HG03521 (cell line): ENCODE measurements around the gene KRTAP4-7.
"Not testable (repeated sequence)": the region's sequence is repeated elsewhere in the genome, so short reads cannot be mapped to it uniquely, and the experiment has no call there.

ENCODE experiments used
- ATAC-seq: cut with Tn5 transposase; IDR thresholded peaks from one replicate; pipeline ENCODE4 v1.9.1; 2021; ENCODE audit warnings: mild to moderate bottlenecking, moderate library complexity; ENCODE audit not compliant: unreplicated experiment

Gene KRTAP4-7

DNA sequence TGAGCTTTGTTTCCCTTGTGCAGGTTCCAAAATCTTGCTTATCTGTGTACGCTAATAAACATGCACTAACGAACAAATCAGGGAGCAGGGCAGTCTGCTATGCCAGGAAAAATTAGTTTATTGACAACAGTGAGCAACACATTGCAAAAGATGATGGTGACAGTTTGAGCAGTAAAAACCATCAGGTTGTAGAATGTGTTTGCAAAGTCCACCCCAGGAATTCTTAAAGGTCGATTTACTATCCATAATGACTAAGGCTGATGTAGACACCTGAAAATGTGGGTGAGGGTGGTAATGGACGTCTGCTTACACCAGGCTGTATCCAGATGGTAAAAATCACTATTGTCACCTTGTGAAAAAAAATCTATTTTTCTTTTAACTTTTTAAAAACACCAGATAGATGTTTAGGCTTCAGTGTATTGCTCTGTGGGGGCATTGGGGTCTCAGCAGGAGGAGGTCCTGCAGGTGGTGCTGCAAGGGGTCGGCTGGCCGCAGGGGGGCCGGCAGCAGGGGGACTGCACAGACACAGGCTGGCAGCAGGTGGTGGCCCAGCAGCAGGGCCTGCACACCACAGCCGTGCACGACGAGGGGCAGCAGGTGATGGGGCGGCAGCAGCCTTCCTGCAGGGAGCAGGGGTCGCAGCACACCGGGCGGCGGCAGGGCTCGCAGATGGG, 18.8 kb upstream of the KRTAP4-7 start:
- not testable (repeated sequence) for ATAC-seq

DNA sequence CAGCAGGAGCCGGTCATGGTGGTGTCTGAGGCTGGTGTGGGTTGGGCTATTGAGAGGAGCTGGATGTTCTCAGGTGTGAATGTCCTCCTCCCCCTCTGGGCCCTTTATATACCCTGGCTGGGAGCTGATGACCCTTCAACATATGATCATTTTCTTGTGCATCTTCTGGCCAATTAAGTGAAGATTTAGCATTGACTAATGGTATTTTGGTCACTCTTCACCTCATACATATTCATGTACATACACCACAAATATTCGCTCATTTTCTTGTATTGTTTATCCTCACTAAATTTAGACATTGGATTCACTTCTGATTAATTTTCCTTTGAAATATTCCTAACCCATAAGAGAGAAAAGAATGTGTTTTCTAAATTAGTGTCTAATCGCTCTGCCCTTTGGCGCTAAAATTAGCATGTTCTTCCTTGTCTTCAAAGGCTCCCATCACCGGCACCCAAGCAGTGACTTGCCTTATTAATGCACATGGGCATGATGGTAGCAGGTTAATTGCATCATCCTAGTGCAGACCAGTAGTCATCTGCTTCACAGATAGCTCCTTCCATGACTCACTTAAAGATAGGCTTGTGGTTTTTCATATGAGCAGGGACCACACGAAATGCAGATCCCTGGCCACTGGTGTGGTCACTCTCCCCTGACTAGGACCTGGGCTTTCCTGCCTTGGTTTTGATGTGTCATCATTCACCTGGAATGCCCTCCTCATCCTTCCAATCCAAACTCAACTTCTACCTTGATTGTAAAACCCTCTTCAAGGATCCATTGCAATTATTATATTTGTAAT, 17.9 kb upstream of the KRTAP4-7 start, which contains the start of gene KRTAP2-4:
TSS of gene KRTAP2-4 (minus strand) at position 51 of the 796 bp plus-strand sequence. CDS start at position 17, 34 bp downstream.
- no peak for ATAC-seq

DNA sequence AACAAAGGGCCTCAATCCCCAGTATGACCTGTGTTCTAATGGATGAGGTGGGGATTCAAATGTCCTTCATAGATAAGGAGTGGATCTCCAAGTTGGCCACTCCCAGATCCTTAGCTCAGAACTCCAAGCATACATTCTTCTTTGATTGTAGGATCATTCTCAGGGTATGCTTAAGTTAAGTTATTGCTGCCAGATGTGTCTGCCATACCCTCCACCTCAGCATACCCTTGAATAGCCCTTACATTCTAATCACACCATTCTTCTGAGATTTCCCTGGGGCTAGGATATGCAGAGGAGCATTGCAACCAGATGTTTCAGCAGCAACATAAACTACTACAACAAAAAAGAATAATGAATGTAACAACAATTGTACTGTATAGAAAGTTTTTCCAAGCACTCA, 16.7 kb upstream of the KRTAP4-7 start:
- ATAC-seq: no peak

DNA sequence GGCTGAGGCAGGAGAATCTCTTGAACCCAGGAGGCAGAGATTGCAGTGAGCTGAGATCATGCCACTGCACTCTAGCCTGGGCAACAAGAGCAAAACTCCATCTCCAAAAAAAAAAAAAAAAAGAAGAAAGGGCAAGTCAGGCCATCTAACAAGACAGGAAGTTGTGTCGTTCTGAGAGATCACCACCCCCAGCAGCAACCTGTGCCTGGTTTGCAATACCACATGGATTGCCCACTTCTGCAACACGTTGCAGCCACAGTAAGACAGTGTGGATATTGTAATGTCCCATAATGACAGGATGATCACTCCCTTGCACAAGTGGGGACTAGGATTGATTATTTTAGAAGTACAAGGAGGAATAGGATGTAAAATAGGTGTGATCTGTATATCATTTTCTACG, 14.9 kb upstream of the KRTAP4-7 start:
- ATAC-seq: no peak

DNA sequence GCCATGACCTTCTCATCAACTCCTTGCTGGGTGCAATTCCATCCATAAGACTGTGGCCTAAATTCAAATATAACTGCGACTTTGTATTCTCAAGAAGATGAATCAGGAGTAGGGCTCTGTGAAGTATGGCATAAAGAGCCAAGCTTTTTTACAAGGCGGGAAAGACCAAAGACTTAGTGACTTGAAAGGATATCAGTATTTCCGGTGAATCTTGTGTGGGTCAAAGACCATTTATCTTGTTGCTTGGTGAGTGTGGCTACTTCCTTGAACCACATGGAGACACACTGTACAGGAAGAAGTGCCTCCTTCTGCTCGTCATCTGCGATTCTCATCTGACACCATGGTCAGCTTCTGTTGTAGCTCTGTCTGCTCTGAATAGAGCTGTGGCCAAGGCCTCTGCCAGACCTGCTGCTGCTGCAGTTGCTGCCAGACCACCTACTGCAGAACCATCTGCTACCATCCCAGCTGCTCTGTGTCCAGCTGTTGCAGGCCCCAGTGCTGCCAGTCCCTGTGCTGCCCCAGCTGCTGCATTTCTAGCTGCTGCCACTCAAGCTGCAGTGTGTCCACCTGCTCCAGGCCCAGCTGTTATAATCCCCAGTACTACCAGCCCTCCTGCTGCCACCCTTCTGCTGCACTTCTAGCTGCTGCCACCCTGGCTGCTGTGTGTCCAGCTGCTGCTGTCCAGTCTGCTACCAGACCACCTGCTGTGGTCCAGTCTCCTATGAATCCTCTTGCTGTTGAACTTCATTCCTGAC, 12.2 kb upstream of the KRTAP4-7 start:
- no peak for ATAC-seq

DNA sequence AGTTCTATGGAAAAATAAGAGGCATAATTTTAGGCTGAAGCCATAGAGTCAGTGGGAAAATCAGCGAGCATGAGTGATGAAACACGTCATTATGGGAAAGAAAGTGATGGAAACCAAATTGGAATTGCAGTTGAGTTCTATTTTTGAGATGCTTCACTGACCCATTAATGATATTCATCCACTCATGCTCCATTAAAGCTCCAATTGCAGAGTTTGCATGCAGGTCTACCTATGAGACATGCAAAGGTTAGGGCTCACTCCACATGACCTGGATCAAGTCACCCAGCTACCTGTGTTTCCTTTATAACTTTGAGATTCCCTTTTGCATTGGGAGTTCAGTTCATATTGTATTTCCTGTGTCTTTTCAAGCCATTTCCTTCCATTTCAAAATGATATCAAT, 10.3 kb upstream of the KRTAP4-7 start:
- ATAC-seq: no peak

DNA sequence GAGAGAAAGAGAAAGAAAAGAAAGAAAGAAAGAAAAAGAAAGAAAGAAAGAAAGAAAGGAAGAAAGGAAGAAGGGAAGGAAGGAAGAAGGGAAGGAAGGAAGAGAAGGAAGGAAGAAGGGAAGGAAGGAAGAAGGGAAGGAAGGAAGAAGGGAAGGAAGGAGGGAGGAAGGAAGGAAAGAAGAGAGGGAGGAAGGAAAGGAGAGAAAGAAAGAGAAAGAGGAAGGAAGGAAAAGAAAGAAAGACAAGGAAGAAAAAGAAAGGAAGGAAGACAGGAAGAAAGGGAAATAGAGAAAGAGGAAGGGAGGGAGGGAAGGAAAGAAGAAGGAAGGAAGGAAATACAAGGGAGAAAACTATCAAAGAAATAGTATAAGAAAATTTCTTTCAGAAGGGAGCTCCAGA, 7.2 kb upstream of the KRTAP4-7 start:
- no peak for ATAC-seq

DNA sequence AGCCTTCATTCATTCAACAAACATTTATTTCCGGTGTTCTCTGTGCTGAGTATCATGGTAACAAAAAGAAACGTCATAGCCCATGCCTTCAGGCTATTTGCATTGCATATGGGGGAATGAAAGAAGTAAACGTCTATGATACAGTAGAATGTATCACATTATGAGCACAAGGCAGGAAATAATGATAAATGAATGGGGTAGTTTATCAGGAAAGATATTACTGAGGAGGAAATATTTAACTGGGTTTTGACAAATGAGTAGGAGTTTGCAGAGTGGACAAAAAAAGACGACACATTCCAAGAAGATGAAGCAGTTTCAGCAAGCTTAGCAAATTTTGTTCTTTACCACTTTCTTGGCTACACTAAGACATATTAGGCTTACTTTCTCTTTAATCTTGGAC, 1.3 kb upstream of the KRTAP4-7 start:
- no peak for ATAC-seq

DNA sequence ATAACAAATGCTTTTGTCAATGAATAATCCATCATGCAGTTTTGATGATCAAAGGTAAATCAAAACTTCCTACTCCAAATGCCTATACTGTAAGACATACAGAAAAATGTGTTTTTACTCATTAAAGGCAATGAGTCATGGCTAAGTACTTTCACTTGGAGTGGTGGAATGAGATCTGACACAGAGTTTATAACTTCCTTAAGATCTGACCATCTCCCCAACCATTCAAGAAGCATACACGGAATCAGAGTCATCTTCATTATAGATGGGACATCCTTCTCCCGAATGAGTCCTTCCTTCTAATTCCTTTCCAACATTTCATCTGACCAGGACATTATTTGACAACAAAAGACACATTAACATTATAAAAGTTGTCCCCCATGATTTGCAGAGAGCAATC, 523 bp upstream of the KRTAP4-7 start:
- ATAC-seq: not testable (repeated sequence)

DNA sequence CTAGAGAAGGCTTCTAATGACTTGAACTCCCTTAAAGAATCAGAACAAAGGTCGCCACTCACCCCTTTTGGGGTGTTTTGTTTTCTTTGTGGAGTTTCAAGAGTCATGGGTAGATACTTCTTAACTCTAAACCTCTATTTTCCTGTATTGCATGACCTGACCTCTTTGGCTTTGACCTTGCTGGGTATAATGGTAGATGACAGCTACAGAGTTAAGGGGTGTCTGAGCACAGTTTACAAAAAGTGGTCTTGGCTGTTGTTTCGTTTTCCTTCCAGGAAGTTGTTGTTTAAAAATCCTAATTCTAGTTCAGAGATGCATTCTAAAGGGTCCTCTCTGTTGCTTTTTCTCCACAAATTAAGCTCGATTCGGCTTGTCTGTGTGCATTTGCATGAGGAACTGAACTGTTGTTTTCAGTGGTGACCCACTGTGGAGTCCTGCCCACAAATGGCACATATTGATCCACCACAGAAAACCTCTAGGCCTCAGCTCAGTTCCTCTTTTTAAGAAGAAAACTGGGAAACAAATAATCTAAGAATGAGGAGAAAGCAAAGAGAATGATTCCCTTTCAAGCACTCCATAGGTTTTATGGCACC, 4.9 kb downstream of the KRTAP4-7 start:
- ATAC-seq: not testable (repeated sequence)

DNA sequence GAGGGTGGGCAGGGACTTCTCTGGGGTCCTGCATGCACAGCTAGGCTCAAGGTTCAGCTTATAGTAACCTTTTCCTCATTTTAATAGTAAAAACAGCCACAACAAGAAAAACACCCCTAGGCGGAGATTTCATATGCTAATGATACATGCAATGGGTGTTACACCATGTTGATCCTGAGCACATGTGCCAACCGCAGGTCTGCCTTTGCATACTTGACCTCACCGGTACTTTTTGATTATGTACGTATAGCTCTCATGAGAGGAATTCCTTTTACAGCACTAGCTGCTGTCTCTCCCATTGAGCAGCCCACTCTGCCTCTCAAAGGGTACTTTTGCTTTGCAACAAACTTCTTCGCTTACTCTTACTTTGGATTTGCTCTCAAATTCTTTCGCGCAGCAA, 12.1 kb downstream of the KRTAP4-7 start:
- ATAC-seq: no peak

DNA sequence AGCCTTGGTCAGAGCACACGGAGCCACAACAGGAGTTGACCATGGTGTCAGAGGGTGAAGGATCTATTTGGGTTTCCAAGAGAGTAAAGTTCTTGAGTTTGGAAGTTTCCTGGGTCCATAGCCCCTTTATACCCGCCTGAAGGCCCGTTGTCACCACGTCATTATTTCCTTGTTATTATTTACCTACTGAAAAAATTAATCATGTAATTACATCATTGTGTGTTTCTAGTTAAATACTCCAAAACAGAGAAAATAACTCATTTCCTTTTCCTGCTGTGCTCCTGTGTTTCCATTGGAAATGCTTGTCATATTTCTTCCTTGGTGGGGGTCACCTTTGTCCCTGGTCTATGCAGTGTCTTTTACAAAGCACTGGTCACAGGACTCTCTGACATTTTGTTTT, 14.1 kb downstream of the KRTAP4-7 start, which contains the start of gene KRTAP4-8:
TSS of gene KRTAP4-8 (minus strand) at position 101 of the 400 bp plus-strand sequence. CDS start at position 43, 58 bp downstream.
- ATAC-seq: no peak

DNA sequence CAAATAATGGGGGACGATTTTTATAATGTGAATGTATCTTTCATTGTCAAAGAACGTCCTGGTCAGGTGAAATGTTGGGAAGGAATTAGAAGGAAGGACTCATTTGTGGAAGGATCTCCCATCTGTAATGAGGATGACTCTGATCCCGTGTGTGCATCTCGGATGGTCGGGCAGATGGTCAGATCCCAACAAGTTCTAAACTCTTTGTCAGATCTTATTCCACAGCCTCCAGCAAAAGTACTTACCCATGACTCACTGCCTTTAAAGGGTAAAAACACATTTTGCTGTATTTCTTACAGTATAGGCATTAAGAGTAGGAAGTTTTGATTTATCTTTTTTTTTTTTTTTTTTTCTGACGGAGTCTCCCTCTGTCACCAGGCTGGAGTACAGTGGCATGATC, 14.5 kb downstream of the KRTAP4-7 start:
- ATAC-seq: no peak

DNA sequence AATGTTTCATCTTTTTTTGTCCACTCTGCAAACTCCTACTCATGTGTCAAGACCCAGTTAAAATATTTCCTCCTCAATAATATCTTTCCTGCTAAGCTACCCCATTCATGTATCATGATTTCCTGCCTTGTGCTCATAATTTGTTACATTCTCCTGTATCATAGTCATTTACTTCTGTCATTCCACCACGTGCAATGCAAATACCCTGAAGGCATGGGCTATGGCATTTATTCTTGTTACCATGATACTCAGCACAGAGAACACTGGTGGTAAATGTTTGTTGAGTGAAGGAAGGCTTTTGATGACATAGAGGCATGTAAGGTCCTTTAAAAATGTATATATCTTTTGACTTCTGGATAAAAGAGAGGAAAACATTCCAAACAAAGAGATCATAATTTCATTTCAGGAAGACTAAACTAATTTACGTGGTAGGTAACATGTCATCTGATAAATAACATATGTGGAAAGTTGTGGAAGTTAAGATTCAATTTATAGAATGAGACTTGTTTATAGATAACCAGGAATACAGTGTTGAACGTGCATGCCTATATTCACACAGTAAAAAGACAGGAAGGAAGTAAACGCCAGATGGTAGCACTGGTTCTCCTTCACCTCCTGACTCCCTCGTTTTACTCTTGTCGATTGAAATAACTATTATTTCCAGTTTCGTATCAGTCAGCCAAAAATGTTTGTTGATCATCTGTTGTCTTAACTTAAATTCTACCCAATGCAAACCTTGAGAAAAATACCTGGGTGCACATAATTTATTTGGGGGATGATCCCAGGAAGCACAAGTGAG, 15.9 kb downstream of the KRTAP4-7 start:
- ATAC-seq: not testable (repeated sequence)

DNA sequence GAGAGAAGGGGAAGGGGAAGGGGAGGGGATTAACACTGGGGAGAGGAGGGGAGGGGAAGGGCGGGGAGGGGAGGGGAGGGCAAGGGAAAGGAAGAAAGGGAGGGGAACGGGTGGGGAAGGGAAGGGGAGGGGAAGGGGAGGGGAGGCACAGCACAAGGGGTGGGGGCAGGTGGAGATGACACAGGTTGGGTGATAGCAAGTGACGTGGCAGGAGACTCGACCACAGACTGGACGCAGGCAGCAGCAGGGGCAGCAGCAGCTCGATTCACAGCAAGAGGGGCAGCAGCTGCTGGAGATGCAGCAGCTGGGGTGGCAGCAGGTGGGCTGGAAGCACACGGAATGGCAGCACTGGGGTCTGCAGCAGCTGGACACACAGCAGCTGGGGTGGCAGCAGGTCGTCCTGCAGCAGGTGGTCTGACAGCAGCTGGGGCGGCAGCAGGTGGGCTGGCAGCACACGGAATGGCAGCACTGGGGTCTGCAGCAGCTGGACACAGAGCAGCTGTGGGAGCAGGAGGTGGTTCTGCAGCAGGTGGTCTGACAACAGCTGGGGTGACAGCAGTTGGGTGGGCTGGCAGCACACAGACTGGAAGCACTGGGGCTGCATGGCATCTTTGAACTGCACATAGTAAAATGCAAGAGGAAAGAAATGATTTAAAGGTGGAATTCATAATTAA, 17.8 kb downstream of the KRTAP4-7 start, which contains the start of gene KRTAP4-16:
TSS of gene KRTAP4-16 (minus strand) at position 624 of the 674 bp plus-strand sequence. CDS start at position 624, 0 bp downstream.
- no peak for ATAC-seq

DNA sequence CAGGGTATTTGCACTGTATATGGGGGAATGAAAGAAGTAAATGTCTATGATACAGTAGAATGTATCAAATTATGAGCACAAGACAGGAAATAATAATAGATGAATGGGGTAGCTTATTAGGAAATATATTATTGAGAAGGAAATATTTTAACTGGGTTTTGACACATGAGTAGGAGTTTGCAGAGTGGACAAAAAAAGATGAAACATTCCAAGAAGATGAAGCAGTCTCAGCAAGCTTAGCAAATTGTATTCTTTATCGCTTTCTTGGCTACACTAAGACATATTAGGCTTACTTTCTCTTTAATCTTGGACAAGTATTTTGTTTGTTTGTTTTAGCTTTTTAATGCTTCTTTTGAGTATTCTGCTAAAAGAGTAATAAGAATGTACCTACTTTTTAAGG, 19.9 kb downstream of the KRTAP4-7 start:
- ATAC-seq: no peak

DNA sequence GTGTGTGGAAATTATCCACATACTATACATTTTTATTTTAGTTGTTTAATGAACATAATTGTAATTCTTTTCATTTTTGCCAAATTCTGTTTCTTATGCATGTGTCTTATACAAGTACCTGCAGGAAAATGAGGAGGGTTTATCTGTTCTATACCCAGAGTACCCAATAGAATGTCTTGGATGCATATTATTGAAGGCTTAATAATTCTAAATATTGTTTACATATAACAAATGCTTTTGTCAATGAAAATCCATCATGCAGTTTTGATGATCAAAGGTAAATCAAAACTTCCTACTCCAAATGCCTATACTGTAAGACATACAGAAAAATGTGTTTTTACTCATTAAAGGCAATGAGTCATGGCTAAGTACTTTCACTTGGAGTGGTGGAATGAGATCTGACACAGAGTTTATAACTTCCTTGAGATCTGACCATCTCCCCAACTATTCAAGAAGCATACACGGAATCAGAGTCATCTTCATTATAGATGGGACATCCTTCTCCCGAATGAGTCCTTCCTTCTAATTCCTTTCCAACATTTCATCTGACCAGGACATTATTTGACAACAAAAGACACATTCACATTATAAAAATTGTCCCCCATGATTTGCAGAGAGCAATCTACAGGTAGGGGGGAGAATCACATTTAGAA, 20.6 kb downstream of the KRTAP4-7 start:
- ATAC-seq: not testable (repeated sequence)

DNA sequence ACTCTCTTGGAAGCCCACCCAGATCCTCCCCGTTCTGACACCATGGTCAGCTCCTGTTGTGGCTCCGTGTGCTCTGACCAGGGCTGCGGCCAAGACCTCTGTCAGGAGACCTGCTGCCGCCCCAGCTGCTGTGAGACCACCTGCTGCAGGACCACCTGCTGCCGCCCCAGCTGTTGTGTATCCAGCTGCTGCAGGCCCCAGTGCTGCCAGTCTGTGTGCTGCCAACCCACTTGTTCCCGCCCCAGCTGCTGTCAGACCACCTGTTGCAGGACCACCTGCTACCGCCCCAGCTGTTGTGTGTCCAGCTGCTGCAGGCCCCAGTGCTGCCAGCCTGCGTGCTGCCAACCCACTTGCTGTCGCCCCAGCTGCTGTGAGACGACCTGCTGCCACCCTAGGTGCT, 21.4 kb downstream of the KRTAP4-7 start, which contains the start of gene KRTAP4-9:
TSS of gene KRTAP4-9 (plus strand) at position 43 of the 400 bp plus-strand sequence. CDS start at position 43, 0 bp downstream.
- not testable (repeated sequence) for ATAC-seq

DNA sequence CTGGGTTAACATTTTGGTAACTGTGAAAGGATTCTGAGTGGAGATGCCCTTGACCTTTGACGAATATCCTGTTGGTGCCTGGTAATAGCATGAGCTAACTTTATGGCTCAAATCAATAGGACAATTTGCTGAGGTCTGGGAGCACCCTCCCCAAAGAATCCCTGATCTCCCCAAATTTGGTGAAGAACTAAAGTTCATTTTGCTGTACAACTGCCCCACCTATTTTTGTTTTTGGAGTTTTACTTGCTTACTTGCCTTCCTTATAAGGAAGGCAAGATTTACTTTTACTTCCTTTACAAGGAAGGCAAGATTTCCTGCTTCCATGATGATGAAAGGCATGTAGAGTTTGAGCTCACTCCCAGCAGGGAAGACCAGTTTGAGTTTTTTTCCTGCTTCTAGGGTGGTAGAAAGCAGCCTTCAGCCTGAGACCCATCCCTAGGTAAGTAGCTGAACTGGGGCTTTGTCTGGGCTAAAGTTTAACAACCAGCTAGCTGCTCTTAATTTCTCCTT, 24.0 kb downstream of the KRTAP4-7 start:
- ATAC-seq: no peak
